IMR-90 (cell line): ENCODE measurements around the gene ITGAX. TPM values are rescaled to one million over a fixed set of nuclear protein-coding genes. Genes with fewer than 3 reads are reported as not detected.
A peak's percentile ranks its signal among the peaks of the same experiment; 100 is the strongest.

Experiments used
- ATAC-seq: fragments of 200-7000 bp; cut with Tn5 transposase; 2 replicates; pipeline ENCODE4 v1.9.1; 2020; ENCODE audit warnings: low read depth, mild to moderate bottlenecking, moderate library complexity
- BruUV-seq: library from RNA; stranded (reverse); fragments of 400-500 nt; replicated peaks from 2 replicates; lab custom pipeline; 2021; lab: Mats Ljungman, UMichigan
- CTCF ChIA-PET: fragments of 300-600 bp; formaldehyde crosslinking; extraction: SDS; loops from one replicate; lab custom pipeline; 2021; ENCODE audit warnings: antibody characterized with exemption; lab: Yijun Ruan, JAX
- POLR2A ChIA-PET: fragments of 300-600 bp; sonication (Branson Sonifier 250); formaldehyde crosslinking; loops from one replicate; lab custom pipeline; 2022; ENCODE audit warnings: antibody characterized with exemption; ENCODE audit not compliant: unreplicated experiment; lab: Charles Lee
- DNase-seq: peaks from one replicate; pipeline ENCODE4 v3.0.0; 2013
- H2AFZ ChIP-seq: replicated peaks from 2 replicates; pipeline ENCODE3; 2013; ENCODE audit warnings: low read length, mild to moderate bottlenecking; ENCODE audit not compliant: poor library complexity
- H2AK5ac ChIP-seq: 2 replicates; pipeline ENCODE4 v1.6.1; 2013; ENCODE audit warnings: low read depth, low read length, inconsistent platforms
- H2AK9ac ChIP-seq: replicated peaks from 2 replicates; pipeline ENCODE3; 2013; ENCODE audit warnings: mild to moderate bottlenecking, low read depth, low read length, moderate library complexity; ENCODE audit not compliant: poor library complexity
- H2BK120ac ChIP-seq: 2 replicates; pipeline ENCODE4 v1.6.1; 2013; ENCODE audit warnings: low read depth, low read length, inconsistent platforms
- H2BK15ac ChIP-seq: 3 replicates; pipeline ENCODE4 v1.6.1; 2013; ENCODE audit warnings: low read depth, low read length, inconsistent platforms
- H2BK20ac ChIP-seq: 2 replicates; pipeline ENCODE4 v1.6.1; 2013; ENCODE audit warnings: low read depth, mild to moderate bottlenecking, inconsistent platforms, low read length, moderate library complexity
- H2BK5ac ChIP-seq: 2 replicates; pipeline ENCODE4 v1.6.1; 2013; ENCODE audit warnings: mild to moderate bottlenecking, low read depth, low read length, inconsistent platforms; ENCODE audit not compliant: poor library complexity, severe bottlenecking
- H3K14ac ChIP-seq: replicated peaks from 2 replicates; pipeline ENCODE4 v1.6.1; 2013; ENCODE audit warnings: low read depth, low read length, inconsistent platforms
- H3K18ac ChIP-seq: 2 replicates; pipeline ENCODE4 v1.6.1; 2013; ENCODE audit warnings: low read depth, low read length, control low read depth
- H3K23ac ChIP-seq: 2 replicates; pipeline ENCODE4 v1.6.1; 2013; ENCODE audit warnings: low read depth, low read length, inconsistent platforms
- H3K27ac ChIP-seq: 2 replicates; pipeline ENCODE4 v1.5.1; 2013; ENCODE audit warnings: mild to moderate bottlenecking, control low read depth, low read length; ENCODE audit not compliant: insufficient read depth
- H3K27me3 ChIP-seq: 2 replicates; pipeline ENCODE4 v1.6.1; 2013; ENCODE audit warnings: low read length; ENCODE audit not compliant: control insufficient read depth, insufficient read depth
- H3K36me3 ChIP-seq: 2 replicates; pipeline ENCODE4 v1.6.1; 2013; ENCODE audit warnings: low read length, mixed read lengths; ENCODE audit not compliant: control insufficient read depth, insufficient read depth
- H3K4ac ChIP-seq: 2 replicates; pipeline ENCODE4 v1.6.1; 2013; ENCODE audit warnings: low read depth, low read length, inconsistent platforms
- H3K4me1 ChIP-seq: 2 replicates; pipeline ENCODE4 v1.6.1; 2013; ENCODE audit warnings: low read length, mixed read lengths; ENCODE audit not compliant: control insufficient read depth, insufficient read depth
- H3K4me2 ChIP-seq: 2 replicates; pipeline ENCODE4 v1.6.1; 2013; ENCODE audit warnings: low read depth, mild to moderate bottlenecking, control low read depth, low read length, moderate library complexity
- H3K4me3 ChIP-seq: 2 replicates; pipeline ENCODE4 v1.5.1; 2013; ENCODE audit warnings: low read depth, mild to moderate bottlenecking, control low read depth, low read length, moderate library complexity; ENCODE audit not compliant: insufficient read depth
- H3K56ac ChIP-seq: 2 replicates; pipeline ENCODE4 v1.6.1; 2013; ENCODE audit warnings: low read length, inconsistent platforms; ENCODE audit not compliant: insufficient read depth; ENCODE audit errors: extremely low read depth
- H3K79me1 ChIP-seq, 2 experiments: 2 replicates each; pipeline ENCODE4 v1.6.1; 2013; ENCODE audit warnings: low read length in 2 of 2, inconsistent platforms in 1 of 2, low read depth in 1 of 2
- H3K9ac ChIP-seq: 2 replicates; pipeline ENCODE4 v1.6.1; 2013; ENCODE audit warnings: low read depth, low read length, control low read depth
- H3K9me1 ChIP-seq: 2 replicates; pipeline ENCODE4 v1.6.1; 2013; ENCODE audit warnings: low read length, inconsistent platforms; ENCODE audit not compliant: insufficient read depth
- H3K9me3 ChIP-seq: 2 replicates; pipeline ENCODE4 v1.6.1; 2013; ENCODE audit warnings: low read length; ENCODE audit not compliant: control insufficient read depth, insufficient read depth
- H4K20me1 ChIP-seq: 2 replicates; pipeline ENCODE4 v1.6.1; 2013; ENCODE audit warnings: low read length, inconsistent platforms; ENCODE audit not compliant: insufficient read depth
- H4K5ac ChIP-seq: 2 replicates; pipeline ENCODE4 v1.6.1; 2013; ENCODE audit warnings: mild to moderate bottlenecking, low read depth, low read length, control low read depth
- H4K8ac ChIP-seq, 2 experiments: 2 replicates each; pipeline ENCODE4 v1.6.1; 2013; ENCODE audit warnings: low read depth in 2 of 2, low read length in 2 of 2, control low read depth in 1 of 2, inconsistent platforms in 1 of 2
- H4K91ac ChIP-seq: 2 replicates; pipeline ENCODE4 v1.6.1; 2013; ENCODE audit warnings: low read depth, low read length, inconsistent platforms; ENCODE audit not compliant: insufficient read depth
- CEBPB ChIP-seq: IDR thresholded peaks from 2 replicates; pipeline ENCODE4 v1.6.1; 2012; ENCODE audit warnings: low read depth, low read length, improper control_type of control experiment
- CHD1 ChIP-seq: IDR thresholded peaks from 2 replicates; pipeline ENCODE4 v1.6.1; 2012; ENCODE audit warnings: low read depth, low read length, improper control_type of control experiment
- CTCF ChIP-seq: conservative IDR thresholded peaks from 2 replicates; pipeline ENCODE4 v1.5.1; 2012; ENCODE audit warnings: mild to moderate bottlenecking, low read depth, low read length, improper control_type of control experiment
- NFE2L2 ChIP-seq: fragments of 150-350 bp; IDR thresholded peaks from 2 replicates; pipeline ENCODE4 v1.6.1; 2016; ENCODE audit warnings: low read depth, mild to moderate bottlenecking, low read length
- POLR2A ChIP-seq: IDR thresholded peaks from 2 replicates; pipeline ENCODE4 v1.6.1; 2012; ENCODE audit warnings: mild to moderate bottlenecking, low read depth, low read length
- RFX5 ChIP-seq: IDR thresholded peaks from 2 replicates; pipeline ENCODE4 v1.8.0; 2012; ENCODE audit warnings: low read depth, mild to moderate bottlenecking, low read length, moderate library complexity
- USF2 ChIP-seq: fragments of 150-350 bp; IDR thresholded peaks from 2 replicates; pipeline ENCODE4 v1.6.1; 2017; ENCODE audit warnings: mild to moderate bottlenecking, antibody characterized with exemption, low read length, low read depth
- WGBS, 2 experiments: methylation state at CpG; one replicate each; pipeline versions ENCODE4 v1.1.5 to v1.1.7; 2013; ENCODE audit warnings: missing lambda C conversion rate in 2 of 2; ENCODE audit not compliant: insufficient read length in 1 of 2; ENCODE audit errors: extremely low coverage in 2 of 2; 5-methylcytosine and 5-hydroxymethylcytosine counted together
- dilution Hi-C: fragments of 300-500 bp; cut with HindIII; formaldehyde crosslinking; loops from one replicate; pipeline ENCODE4 v1.14.3; 2018; ENCODE audit warnings: low sequenced_read_pairs; ENCODE audit not compliant: unreplicated experiment
- in situ Hi-C: fragments of 300-500 bp; cut with MboI; formaldehyde crosslinking; loops from 3 replicates; pipeline ENCODE4 v1.14.3; 2019; ENCODE audit warnings: low sequenced_read_pairs, inconsistent platforms, mixed read lengths
- intact Hi-C: fragments of 100-400 bp; cut with micrococcal nuclease; formaldehyde crosslinking; loops from 2 replicates; pipeline ENCODE4 v1.10.0; 2022
- polyA plus RNA-seq, 3 experiments: library from polyadenylated mRNA; depleted of rRNA; stranded (reverse); fragments of >200 nt; gene quantifications; 2 replicates each; pipeline ENCODE4 v1.2.3, GENCODE V29; 2012; ENCODE audit warnings: low replicate concordance in 1 of 3
- total RNA-seq: library from RNA; depleted of rRNA; stranded (reverse); fragments of >200 nt; gene quantifications from 2 replicates; pipeline ENCODE4 v1.2.3, GENCODE V29; 2012

The ITGAX gene
- total and polyA plus RNA-seq, 2 of the 4 experiments (the other 2 are of a cell fraction), result 0.09 to 0.18 TPM

DNA sequence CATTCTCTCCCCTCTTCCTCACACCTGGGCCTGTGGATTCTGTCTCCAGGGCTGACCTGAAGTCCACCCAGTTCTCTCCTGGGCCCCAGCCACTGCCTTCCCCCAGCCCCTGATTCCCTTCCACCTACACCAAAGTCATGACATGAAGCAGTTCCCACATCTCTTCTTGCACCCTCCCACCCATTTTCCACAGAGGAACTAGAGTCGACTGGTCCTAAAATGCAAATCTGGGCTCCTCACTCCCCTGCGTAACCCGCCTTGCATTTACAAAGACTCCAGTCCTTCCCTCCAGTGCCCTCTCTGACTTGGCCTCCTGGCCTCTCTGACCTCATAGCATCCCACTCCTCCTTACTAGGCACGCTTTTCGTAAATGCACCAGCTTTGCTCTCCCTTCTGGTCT is 58.4 kb downstream of the ITGAX start:
- Histone ChIP-seq H3K14ac (no peak overlapping the region), H3K9me1 (no peaks in the 10 kb centered on the region), H3K56ac (no peak overlapping the region), H4K5ac (no peak overlapping the region), H3K4me1 (no peaks in the 10 kb centered on the region), H3K4ac (no peak overlapping the region), H2AK9ac (no peak overlapping the region), H2AFZ (peak overlapping the region; percentile 14), H3K23ac (no peak overlapping the region), H3K36me3 (no peaks in the 10 kb centered on the region), H2BK15ac (no peak overlapping the region), H4K20me1 (no peaks in the 10 kb centered on the region), H3K27me3 (peaks cover 18% of the 10 kb centered on the region), H3K9me3 (no peaks in the 10 kb centered on the region), H4K8ac (no peak overlapping the region), H3K9ac (no peak overlapping the region), H2BK120ac (no peak overlapping the region), H2BK20ac (no peak overlapping the region), H3K27ac (no peak overlapping the region), H2BK5ac (no peak overlapping the region), H3K4me3 (no peak overlapping the region), H3K79me1 (no peaks in the 10 kb centered on the region), H3K4me2 (no peak overlapping the region), H3K18ac (no peak overlapping the region), H4K91ac (no peak overlapping the region), H2AK5ac (no peak overlapping the region)
- intact Hi-C loops, result no loop called here
- in situ Hi-C loops, result no loop called here
- WGBS, 2 experiments, result 100% methylated on average over 2 of the region's 5 CpGs; no CpG with 5 or more reads in 1 of the 2 experiments
- POLR2A ChIA-PET, result no interaction called here
- ATAC-seq (no peak), DNase-seq (no peak)
- dilution Hi-C loops, result no loop called here
- BruUV-seq, result no TSS peak
- no peak for TF ChIP-seq CTCF
- TF ChIP-seq RFX5, result no peak
- no peak for TF ChIP-seq CEBPB
- TF ChIP-seq NFE2L2, result no peak
- no peak for TF ChIP-seq USF2
- TF ChIP-seq CHD1, result no peak
- no peak for TF ChIP-seq POLR2A
- CTCF ChIA-PET, result no interaction called here
